Activated effector memory CD4-positive, alpha-beta T cell treated with Interleukin-2 at 50 U/mL for 16 hours (primary cell): ENCODE data around the gene DTD1.
"Not testable (repeated sequence)": the region's sequence is repeated elsewhere in the genome, so short reads cannot be mapped to it uniquely, and the experiment has no call there.

Source experiments
- DNase-seq: peaks from one replicate; pipeline ENCODE4 v3.0.0-alpha.2; 2020

DTD1 gene

DNA sequence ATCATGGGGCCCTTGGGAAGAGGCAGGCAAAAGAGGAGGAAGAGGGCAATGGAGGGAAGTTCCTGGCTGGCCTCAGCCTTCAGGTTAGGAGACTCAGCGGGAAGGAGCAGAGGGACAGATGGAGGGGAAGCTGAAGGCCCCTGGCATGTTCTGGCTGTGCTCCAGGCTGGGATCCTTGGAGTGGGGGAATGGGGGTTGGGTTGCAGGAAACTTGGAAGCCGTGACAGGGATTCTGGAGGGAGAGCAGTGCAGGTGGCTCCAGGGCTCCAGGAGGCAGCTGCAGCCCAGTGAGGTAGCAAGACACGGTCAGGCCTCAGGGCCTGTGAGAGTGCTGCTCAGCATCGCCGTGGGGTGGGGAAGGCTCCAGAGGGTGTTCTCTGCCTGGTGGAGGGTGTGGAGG, 161.1 kb downstream of the DTD1 start:
- no peak for DNase-seq

DNA sequence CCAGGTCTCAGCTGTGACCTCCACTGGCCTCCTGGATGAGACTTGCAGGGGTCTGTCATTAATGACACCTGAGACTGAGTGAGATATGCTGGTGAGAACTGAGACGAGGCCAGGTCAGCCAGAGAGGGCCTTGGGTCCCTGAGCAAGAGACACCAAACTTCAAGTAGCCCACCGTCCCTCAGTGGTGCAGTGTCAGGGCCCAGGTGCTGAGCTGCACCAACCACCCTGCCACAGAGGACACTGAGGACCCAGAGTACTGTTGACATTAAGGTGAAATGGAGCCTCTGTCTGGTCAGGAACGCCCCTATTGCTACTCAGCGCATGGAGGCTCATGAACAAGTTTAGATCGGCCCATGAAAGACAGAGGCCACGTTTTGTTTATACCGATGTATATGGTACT, 161.7 kb downstream of the DTD1 start:
- DNase-seq: no peak

DNA sequence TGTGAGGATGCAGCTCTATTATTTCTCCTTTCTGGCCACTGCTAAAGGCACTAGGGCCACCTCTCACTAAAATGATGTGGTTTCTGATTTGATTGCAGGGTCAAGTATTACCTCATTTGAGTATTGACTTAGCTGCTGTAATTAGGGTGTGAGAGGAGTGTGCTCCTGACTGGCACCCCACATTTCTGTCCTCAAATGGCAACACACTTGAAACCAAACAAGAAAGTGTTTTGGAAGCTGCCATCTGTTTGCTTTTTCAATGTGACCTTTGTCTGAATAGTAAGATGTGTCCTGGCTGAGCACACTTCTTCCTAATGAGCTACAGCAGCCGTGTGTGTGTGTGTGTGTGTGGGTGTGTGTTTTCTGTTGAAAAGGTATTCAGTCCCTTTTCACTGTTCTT, 162.9 kb downstream of the DTD1 start:
- DNase-seq: no peak

DNA sequence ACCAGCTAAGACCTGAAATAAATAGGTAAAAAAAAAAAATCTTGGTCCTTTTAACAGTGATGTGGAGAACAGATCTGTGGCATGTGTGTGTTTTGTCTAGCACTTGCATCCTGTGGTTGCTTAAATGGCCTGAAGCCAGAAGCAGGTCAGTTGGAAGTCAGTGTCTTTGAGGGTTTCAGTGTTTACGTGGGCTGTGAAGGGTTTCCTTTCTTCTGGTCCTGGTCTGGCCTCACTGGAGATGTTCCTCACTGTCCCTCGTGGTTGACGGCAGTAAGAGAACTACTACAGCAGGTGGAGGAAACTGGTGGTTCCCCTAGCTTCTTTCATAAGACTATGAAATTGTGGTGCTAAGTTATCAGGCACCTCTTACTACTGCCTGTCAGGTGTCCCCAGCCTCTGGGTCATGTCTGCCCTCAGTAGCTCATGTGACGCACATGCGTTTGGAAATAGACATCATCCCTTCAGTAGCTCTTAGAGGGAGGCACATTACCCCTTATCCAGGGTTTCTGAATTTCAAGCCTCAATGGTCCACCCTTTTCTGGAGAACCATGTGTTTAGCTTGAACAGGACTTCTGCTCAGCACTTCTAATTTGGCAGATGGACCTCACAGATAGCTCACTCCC, 166.3 kb downstream of the DTD1 start:
- DNase-seq: no peak

DNA sequence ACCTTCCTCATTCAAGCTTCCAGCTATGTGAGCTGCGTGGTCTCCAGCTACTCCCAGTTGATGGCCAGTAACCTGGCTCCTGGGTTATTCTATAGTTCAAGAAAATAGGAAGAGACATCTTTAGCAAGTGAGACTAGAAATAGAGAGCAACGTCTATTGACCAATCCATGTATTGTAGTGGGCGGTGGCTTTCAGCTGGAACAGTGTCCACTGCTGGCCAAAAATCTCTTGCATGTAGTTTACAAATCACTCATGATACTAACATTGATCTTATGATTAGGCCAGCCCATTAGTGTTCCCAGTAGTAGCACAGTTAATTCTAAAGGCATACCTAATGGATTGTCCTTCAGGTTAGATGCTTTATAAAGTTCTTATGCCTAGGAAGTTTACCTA, 166.8 kb downstream of the DTD1 start:
- DNase-seq: no peak

DNA sequence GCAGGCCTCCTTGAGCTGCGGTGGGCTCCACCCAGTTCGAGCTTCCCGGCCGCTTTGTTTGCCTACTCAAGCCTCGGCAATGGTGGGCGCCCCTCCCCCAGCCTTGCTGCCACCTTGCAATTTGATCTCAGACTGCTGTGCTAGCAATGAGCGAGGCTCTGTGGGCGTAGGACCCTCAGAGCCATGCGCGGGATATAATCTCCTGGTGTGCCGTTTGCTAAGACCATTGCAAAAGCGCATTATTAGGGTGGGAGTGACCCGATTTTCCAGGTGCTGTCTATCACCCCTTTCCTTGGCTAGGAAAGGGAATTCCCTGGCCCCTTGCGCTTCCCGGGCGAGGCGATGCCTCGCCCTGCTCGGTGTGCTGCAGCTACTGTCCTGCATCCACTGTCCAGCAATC, 173.0 kb downstream of the DTD1 start:
- DNase-seq: not testable (repeated sequence)

DNA sequence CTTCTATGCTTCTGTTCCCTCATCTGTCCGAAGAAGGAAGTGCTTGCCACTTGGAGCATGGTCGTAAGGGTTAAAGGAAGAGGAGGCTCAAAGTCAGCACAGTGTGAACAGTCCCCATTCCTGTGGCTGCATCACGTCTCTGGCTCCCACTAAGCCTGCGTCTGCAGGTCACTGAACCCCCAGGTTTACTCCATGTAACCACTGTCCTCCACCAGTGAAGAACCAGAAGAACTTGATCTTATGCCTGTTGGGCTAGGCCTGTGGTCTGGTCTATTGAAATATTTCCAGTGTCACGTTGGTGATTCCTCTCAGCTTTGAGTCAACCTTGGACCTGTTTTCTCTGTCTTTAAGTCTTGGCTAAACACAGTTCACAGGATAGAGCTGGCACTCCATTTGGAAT, 179.8 kb downstream of the DTD1 start:
- DNase-seq: no peak

DNA sequence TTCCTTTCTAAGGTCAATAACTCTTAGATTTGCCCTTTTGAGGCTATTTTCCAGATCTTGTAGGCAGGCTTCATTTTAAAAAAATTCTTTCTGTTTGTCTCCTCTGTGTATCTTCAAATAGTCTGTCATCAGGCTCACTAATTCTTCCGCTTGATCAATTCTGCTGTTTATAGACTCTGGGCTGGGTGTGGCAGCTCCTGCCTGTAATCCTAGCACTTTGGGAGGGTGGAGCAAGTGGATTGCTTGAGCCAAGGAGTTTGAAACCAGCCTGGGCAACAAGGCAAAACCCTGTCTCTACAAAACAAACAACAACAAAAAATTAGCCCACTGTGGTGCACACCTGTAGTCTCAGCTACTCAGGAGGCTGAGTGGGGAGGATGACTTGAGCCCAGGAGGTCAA, 185.7 kb downstream of the DTD1 start:
- DNase-seq: no peak

DNA sequence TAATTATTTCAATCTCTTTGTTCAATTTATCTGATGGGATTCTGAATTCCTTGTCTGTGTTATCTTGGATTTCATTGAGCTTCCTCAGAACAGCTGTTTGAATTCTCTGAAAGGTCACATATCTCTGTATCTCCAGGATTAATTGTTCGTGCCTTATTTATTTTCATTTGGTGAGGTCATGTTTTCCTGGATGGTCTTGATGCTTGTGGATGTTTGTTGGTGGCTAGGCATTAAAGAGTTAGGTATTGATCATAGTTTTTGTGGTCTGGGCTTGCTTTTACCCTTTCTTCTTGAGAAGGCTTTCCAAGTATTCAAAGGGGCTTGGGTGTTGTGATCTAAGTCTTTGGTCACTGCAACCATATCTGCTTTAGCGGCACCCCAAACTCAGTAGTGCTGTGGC, 186.4 kb downstream of the DTD1 start:
- no peak for DNase-seq

DNA sequence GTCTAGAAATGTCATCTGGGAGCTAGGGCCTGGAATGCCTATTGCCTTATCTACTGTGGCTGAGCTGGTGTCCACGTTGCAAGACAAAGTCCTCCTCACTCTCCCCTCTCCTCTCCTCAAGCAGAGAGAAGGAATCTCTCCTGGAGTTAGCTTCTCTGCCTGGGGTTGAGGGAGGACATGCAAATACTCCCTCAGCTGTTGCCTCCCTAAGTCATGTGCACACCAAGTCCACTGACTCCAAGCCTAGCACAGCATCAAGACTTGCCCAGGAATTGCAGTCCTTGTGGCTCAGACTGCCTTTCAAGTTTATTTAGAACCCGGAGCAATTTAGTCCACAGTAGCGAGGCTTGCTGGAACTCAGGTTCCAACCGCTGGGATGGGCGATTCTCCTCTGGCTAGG, 187.8 kb downstream of the DTD1 start:
- DNase-seq: no peak

DNA sequence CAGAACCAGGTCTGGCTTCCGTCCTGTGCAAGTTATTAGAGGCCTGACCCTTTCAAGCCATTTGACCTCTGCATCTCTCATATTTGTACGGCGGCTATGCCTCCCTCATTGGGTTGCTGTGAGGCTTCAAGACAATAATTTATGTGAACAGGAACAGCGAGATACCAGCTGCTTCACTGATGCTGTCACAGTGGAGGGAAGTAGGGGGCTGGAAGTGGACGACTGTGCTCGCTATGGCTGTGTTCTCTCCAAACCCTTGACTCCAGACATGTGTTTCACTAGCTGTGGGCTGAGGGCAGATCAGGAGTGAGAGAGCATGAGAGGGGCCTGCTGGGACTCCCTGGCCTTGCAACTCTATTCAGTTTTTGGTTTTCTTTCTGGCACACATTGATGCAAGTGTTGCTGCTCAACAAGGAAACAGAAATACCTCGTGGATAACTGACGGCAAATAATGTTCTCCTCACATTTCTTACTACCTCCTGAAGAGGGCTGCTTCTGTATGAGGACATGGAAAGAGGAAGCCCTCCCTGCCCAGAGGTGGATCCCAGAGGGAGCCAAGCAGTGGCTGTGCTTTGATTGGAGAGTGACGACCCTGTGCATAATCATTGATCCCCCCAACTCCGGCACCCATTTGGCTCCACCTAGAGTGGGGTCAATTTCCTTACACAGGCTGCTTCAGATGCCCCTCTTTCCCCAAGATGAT, 191.0 kb downstream of the DTD1 start:
- no peak for DNase-seq

DNA sequence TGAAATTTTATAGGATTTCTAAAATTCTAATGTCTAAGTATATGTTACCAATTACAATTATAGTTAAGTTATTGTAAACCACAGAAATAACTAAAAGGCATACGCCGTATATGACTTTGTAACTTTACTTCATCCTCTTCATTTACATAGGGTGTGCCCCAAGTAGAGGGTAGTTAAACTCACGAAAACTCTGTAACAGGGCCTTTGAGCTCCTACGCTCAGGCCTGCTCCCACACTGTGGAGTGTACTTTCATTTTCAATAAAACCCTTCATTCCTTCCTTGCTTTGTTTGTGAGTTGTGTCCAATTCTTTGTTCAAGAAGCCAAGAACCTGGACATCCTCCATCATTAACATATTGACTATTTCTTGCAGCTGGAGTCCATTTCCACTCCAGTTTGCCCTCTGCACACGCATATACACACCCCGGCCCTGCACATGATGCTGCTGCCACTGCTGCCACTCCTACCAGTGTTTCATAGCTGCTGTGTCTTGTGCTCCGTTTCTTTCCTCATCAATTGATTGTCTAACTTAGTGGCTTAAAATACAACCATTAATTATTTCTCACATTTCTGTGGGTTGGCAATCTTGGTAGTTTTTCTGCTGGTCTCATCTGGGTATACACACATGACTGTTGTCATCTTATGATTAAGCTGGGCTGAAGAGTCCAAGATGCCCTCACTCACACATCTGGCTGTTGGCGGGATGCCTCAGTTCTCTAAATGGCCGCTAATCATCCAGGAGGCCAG, 192.7 kb downstream of the DTD1 start:
- no peak for DNase-seq

DNA sequence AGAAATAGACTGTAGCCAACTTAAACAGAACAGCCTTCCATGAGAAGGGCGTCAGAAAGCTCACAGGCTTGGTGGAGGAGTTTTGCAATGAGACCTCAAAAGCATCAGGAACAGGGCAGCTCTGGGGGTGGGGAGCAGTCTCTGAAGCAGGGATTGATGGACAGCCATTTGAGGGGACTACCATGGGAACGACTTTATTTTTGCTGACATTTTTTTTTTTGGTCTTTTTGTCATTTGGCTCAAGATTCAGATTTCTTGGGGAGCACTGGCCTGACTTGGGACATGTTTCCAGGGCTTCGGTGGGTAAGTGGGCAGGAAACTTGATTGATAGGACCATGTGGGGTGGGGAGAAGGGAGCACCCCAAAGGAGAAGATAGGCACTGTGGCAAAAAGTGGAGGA, 193.7 kb downstream of the DTD1 start:
- DNase-seq: no peak

DNA sequence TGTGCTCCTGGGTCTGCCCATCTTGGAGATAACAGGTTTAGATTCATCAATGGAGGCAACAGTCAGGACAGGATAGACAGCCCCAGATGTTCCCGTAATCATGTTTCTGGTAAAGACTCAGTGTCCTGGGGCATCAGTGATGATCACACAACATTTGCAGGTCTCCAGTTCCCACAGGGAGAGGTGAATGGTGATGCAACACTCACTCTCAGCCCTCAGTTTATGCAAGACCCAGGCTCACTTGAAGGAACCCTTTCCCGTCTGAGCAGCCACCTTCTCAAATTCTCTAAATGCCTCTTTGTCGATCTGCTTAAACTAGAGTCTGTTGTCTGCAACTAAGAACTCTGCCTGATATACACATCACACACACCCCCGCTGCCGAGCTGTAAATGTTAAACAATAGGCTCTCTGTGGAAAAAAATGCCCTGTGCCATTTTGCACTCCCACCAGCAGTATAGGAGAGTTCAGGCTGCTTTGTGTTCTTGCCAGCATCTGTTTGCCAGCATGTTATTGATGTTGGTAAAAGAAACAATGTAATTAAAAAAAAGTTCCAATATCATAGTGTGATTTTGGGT, 195.6 kb downstream of the DTD1 start:
- DNase-seq: no peak

DNA sequence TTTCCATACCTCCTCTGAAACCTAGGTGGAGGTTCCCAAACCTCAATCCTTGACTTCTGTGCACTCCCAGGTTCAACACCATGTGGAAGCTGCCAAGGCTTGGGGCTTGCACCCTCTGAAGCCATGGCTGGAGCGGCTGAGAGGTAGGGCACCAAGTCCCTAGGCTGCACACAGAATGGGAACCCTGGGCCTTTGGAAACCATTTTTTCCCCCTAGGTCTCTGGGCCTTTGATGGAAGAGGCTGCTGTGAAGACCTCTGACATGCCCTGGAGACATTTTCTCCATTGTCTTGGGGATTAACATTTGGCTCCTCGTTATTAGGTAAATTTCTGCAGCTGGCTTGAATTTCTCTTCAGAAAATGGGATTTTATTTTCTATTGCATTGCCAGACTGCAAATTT, 199.2 kb downstream of the DTD1 start:
- DNase-seq: not testable (repeated sequence)

DNA sequence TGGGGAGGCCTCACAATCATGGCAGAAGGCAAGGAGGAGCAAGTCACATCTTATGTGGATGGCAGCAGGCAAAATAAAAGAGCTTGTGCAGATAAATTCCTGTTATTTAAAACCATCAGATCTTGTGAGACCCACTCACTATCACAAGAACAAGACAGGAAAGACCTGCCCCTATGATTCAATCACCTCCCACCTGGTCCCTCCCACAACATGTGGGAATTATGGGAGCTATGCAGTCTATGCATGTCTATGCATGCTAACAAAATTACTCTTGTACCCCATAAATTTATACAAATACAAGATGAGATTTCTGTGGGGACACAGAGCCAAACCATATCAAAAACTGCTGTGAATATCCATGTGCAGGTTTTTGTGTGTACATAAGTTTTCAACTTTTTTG, 200.2 kb downstream of the DTD1 start:
- no peak for DNase-seq

DNA sequence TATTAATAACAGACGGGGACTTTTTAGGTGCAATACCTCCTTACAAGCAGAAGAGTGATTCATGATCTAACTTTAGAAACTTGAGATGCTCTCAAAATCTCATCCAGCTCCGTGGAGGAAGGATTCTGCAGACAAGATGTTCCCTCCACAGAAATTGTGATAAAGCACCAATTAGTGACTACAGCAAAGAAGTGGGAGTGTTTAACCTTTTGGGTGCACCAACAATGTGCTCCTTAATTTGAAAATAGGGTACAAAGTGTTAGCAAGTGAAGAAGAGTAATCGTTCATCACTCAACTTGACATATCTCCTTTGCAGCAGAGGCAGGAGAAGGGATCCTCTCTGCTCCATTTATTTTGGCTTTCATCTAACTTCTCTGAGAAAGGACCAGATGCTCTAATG, 202.9 kb downstream of the DTD1 start:
- DNase-seq: no peak

DNA sequence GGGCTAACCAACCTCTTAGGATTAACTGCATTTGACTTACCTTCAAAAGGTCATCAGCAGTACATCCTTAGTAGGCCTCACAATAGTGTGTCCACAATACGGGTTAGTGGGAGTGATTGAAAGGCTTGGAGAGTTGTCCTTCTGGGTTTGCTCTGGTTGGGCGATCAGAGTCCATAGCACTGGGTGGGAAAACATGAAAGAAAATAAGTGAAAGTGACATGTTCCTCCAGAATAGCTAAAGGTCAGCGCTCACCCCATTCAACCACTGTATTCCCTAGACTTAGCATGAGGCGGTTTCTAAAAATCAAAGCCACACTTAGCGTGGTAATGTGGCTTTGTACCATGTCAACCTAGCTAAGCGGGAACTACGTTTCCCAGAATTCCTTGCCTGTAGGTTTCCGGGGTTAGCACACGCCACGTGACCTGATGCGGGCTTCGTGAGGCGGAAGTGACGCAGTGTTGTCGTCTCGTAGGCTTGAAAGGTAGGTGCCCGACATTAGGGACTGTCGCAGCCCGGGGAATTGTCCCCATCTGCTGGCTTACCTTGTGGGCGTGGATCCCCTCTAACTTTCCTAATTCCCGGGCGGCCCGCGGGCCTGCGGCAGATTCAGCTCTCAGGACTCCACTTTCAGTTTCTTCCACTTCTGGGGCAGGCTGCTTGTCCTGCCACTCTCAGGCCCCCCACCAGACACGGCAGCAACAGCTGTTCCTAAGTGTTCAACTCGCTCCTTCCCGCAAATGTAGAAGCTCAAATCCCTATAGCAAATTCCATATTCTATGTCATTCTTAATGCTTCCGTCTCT, 206.0 kb downstream of the DTD1 start:
- DNase-seq: peak; percentile 76

DNA sequence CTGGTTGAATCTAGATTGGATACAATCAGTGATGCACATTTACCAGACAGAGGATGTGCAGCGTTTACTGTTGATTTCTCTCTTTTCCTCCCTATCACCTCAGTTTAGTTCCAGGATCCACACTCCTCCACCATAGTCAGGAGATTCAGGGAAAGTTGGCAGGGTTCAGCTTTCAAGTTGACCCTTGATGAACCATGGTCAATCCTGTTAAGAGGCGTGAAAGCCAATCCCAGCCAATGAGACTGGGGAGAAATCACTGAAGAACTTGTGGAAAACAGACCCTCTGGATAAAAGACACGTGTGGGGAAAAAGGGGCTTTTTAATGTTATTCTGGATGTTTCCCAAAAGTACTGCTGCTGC, 206.6 kb downstream of the DTD1 start:
- DNase-seq: no peak

DNA sequence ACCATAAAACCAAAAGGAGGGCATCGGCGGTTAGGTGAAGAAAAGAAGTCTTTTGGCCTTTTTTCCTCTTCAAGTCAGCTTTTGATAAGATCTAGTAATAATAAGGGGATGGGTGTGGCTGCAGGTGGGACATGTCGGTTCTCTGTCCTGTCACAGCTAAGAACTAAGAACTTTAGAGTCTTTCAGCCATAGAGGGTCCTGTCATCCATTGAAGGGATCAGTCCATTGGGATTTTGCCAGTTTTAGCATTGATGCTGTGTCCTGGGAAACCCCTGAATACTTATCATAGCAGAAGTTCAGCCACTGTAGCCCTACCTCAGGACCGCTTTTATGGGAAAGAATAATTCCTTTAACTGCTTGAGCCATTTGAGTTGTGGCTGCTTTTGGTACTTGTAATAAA, 207.5 kb downstream of the DTD1 start:
- no peak for DNase-seq

DNA sequence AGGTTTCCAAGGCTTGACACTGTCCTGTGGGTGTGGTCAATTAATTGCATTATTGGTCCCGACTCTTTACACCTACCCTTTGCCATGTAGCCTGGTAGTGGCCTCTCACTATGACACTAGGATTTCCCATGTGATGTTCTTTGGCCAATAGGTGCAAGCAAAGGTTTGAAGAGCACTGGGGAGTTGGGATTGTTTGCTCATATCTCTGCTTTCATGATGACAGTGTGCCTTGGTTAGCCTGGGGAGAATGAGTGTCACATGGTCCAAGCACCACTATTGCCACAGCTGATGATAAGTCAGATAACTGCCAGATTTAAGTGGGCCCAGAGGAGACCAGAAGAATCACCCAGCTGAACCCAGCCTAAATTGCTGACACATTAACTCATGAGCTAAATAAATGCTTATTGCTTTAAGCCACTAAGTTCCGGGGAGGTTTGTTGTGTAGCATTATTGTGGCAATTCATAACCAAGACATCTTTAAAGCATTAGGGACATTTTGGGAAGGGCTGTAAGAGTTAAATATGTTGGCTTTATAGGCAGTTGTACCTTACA, 208.5 kb downstream of the DTD1 start:
- no peak for DNase-seq

DNA sequence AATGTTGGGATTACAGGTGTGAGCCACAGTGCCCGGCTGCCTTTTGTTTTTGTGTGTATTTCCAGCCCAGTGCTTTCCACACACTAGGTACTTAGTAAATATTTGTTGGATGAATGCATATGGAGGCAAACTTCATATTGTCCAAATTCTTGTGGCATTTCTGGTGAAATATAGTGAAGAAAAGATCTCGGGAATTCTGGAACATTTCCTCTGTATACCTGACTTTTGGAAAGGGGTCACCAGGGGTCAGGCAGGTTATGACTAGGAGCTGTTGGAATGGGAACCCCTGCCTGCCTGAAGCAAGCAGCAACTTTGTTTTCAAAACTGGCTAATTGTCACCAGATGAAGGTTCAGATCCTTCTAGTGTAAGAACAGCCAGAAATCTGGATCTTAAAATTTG, 213.7 kb downstream of the DTD1 start:
- no peak for DNase-seq
